ENCODE data around the gene GXYLT1. TPM values are rescaled to one million over a fixed set of nuclear protein-coding genes. Genes with fewer than 3 reads are reported as not detected.
A peak's percentile ranks its signal among the peaks of the same experiment; 100 is the strongest.

GXYLT1 gene
- total and polyA plus RNA-seq, 9 of the 15 experiments (the other 6 are each of a cell fraction or from before 2014, with no cell fraction given): 1.4 to 9.3 (median 5.5) TPM

DNA sequence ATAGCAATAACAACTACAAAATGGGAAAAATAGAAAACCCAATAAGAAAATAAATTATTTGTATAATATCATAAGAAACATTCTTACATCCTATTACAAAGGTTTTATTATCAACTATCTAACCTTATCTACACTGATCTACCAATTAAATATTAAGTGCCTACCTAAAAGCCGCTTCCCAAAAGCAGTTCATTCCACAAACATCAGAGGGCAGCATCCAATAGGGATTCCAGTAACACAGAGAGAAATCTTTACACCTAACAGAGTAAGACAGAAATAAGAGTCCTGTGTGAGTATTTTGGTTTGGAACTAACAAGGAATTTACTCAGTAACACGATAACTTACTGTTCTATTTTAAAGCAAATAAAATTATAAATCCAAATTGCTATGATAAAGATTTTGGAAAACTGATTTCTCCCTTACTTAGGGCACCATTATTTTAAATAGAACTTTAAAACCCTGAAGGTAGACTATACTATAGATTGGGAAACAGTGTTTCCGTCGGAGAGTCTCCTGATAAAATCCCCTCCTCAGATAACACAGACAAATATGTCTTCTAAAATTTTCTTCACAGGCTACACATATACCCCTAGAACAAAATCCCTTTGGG is 15.0 kb downstream of the GXYLT1 start (continued):
- TF ChIP-seq REST (IDR thresholded peaks at IDR 0.05; ENCODE audit: borderline replicate concordance) (peak; percentile 81; the same call in 1 of the 2 replicates), REST (CRISPR knock-in tag; IDR thresholded peaks at IDR 0.05; ENCODE audit: low read depth) (no peak), MCM7 (IDR thresholded peaks at IDR 0.05) (0 out of 4 replicates have a peak, but pooled peaks of 1 of the 2 experiments have one; percentile 15), DNMT1 (IDR thresholded peaks at IDR 0.05) (no peak)
